ENCODE data around the gene MAML3.

DNA sequence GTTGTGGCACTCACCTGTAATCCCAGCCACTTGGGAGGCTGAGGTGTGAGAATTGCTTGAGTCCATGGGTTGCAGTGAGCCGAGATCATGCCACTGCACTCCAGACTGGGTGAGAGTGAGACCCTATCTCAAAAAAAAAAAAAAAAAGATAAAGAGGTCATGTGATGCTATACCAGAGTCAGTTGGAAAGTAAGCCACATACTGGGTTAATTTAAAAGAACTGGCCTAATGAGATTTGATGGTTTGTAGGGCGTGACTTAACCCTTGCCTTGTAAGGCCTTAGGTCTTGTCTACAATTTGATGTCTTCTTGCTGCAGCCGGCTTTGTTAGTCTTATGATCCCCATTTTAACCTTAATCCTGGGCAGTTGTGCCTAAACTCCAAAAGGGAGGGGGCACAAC lies 483.2 kb downstream of the MAML3 start:
- TF ChIP-seq, protein P1, sequence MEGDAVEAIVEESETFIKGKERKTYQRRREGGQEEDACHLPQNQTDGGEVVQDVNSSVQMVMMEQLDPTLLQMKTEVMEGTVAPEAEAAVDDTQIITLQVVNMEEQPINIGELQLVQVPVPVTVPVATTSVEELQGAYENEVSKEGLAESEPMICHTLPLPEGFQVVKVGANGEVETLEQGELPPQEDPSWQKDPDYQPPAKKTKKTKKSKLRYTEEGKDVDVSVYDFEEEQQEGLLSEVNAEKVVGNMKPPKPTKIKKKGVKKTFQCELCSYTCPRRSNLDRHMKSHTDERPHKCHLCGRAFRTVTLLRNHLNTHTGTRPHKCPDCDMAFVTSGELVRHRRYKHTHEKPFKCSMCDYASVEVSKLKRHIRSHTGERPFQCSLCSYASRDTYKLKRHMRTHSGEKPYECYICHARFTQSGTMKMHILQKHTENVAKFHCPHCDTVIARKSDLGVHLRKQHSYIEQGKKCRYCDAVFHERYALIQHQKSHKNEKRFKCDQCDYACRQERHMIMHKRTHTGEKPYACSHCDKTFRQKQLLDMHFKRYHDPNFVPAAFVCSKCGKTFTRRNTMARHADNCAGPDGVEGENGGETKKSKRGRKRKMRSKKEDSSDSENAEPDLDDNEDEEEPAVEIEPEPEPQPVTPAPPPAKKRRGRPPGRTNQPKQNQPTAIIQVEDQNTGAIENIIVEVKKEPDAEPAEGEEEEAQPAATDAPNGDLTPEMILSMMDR (IDR thresholded peaks at IDR 0.05), result no peak
- no peak for TF ChIP-seq POLR2AphosphoS5 (IDR thresholded peaks at IDR 0.05)

Data from suprapubic skin (tissue), 3 donors.